ENCODE data around the gene ZNF462.

Gene ZNF462

GRCh38 chr9:106930477-106930876 is 67.5 kb downstream of the ZNF462 start:
- H3K27me3 ChIP-seq (ENCODE audit: insufficient read depth, insufficient read length) = no peaks in the 10 kb centered on the region
- TF ChIP-seq YY1 (IDR thresholded peaks at IDR 0.05; ENCODE audit: insufficient read depth, insufficient read length) (no peak), ZNF274 (IDR thresholded peaks at IDR 0.05; ENCODE audit: low read depth, low read length) (no peak), SUZ12 (IDR thresholded peaks at IDR 0.05; ENCODE audit: extremely low read depth, insufficient read depth, insufficient read length) (no peak)
- no peak overlapping the region for H3K9ac ChIP-seq (ENCODE audit: insufficient read length, low read depth)
- peaks cover 88% of the 10 kb centered on the region for H3K36me3 ChIP-seq (ENCODE audit: insufficient read depth, insufficient read length, low read length)
- H3K9me3 ChIP-seq (ENCODE audit: insufficient read depth, low read length) = no peaks in the 10 kb centered on the region
- no peaks in the 10 kb centered on the region for H3K4me1 ChIP-seq (ENCODE audit: insufficient read depth, insufficient read length)
- no peak for DNase-seq (ENCODE audit: low read depth, low spot score)
- no peak overlapping the region for H3K4me3 ChIP-seq (ENCODE audit: insufficient read length, low read depth)

GRCh38 chr9:106931466-106931865 is 68.5 kb downstream of the ZNF462 start:
- TF ChIP-seq YY1 (IDR thresholded peaks at IDR 0.05; ENCODE audit: insufficient read depth, insufficient read length) (no peak), SUZ12 (IDR thresholded peaks at IDR 0.05; ENCODE audit: extremely low read depth, insufficient read depth, insufficient read length) (no peak), ZNF274 (IDR thresholded peaks at IDR 0.05; ENCODE audit: low read depth, low read length) (no peak)
- no peak overlapping the region for H3K4me3 ChIP-seq (ENCODE audit: insufficient read length, low read depth)
- H3K9ac ChIP-seq (ENCODE audit: insufficient read length, low read depth) = no peak overlapping the region
- no peak for DNase-seq (ENCODE audit: low read depth, low spot score)
- no peaks in the 10 kb centered on the region for H3K9me3 ChIP-seq (ENCODE audit: insufficient read depth, low read length)
- H3K36me3 ChIP-seq (ENCODE audit: insufficient read depth, insufficient read length, low read length) = peaks cover 87% of the 10 kb centered on the region
- no peaks in the 10 kb centered on the region for H3K27me3 ChIP-seq (ENCODE audit: insufficient read depth, insufficient read length)
- no peaks in the 10 kb centered on the region for H3K4me1 ChIP-seq (ENCODE audit: insufficient read depth, insufficient read length)

GRCh38 chr9:106932178-106932577 is 69.2 kb downstream of the ZNF462 start:
- Histone ChIP-seq H3K4me3 (ENCODE audit: insufficient read length, low read depth) (no peak overlapping the region), H3K4me1 (ENCODE audit: insufficient read depth, insufficient read length) (no peaks in the 10 kb centered on the region), H3K9ac (ENCODE audit: insufficient read length, low read depth) (no peak overlapping the region), H3K9me3 (ENCODE audit: insufficient read depth, low read length) (no peaks in the 10 kb centered on the region), H3K27me3 (ENCODE audit: insufficient read depth, insufficient read length) (no peaks in the 10 kb centered on the region), H3K36me3 (ENCODE audit: insufficient read depth, insufficient read length, low read length) (peaks cover 88% of the 10 kb centered on the region)
- TF ChIP-seq YY1 (IDR thresholded peaks at IDR 0.05; ENCODE audit: insufficient read depth, insufficient read length) = no peak
- TF ChIP-seq ZNF274 (IDR thresholded peaks at IDR 0.05; ENCODE audit: low read depth, low read length) = no peak
- TF ChIP-seq SUZ12 (IDR thresholded peaks at IDR 0.05; ENCODE audit: extremely low read depth, insufficient read depth, insufficient read length) = no peak
- no peak for DNase-seq (ENCODE audit: low read depth, low spot score)

- H3K9me3 ChIP-seq (ENCODE audit: insufficient read depth, low read length) = no peaks in the 10 kb centered on the region
- peaks cover 84% of the 10 kb centered on the region for H3K36me3 ChIP-seq (ENCODE audit: insufficient read depth, insufficient read length, low read length)
- H3K4me3 ChIP-seq (ENCODE audit: insufficient read length, low read depth) = no peak overlapping the region
- TF ChIP-seq YY1 (IDR thresholded peaks at IDR 0.05; ENCODE audit: insufficient read depth, insufficient read length) = no peak
- no peak for TF ChIP-seq ZNF274 (IDR thresholded peaks at IDR 0.05; ENCODE audit: low read depth, low read length)
- TF ChIP-seq SUZ12 (IDR thresholded peaks at IDR 0.05; ENCODE audit: extremely low read depth, insufficient read depth, insufficient read length) = no peak
- H3K4me1 ChIP-seq (ENCODE audit: insufficient read depth, insufficient read length) = no peaks in the 10 kb centered on the region
- H3K9ac ChIP-seq (ENCODE audit: insufficient read length, low read depth) = no peak overlapping the region
- no peaks in the 10 kb centered on the region for H3K27me3 ChIP-seq (ENCODE audit: insufficient read depth, insufficient read length)
- DNase-seq (ENCODE audit: low read depth, low spot score) = no peak
These were observed 69.7 kb downstream of the ZNF462 start for GRCh38 chr9:106932675-106933074.

GRCh38 chr9:106933470-106933869 is 70.5 kb downstream of the ZNF462 start:
- DNase-seq (ENCODE audit: low read depth, low spot score) = no peak
- Histone ChIP-seq H3K9ac (ENCODE audit: insufficient read length, low read depth) (no peak overlapping the region), H3K27me3 (ENCODE audit: insufficient read depth, insufficient read length) (no peaks in the 10 kb centered on the region), H3K4me1 (ENCODE audit: insufficient read depth, insufficient read length) (no peaks in the 10 kb centered on the region), H3K36me3 (ENCODE audit: insufficient read depth, insufficient read length, low read length) (peaks cover 78% of the 10 kb centered on the region), H3K4me3 (ENCODE audit: insufficient read length, low read depth) (no peak overlapping the region), H3K9me3 (ENCODE audit: insufficient read depth, low read length) (no peaks in the 10 kb centered on the region)
- TF ChIP-seq ZNF274 (IDR thresholded peaks at IDR 0.05; ENCODE audit: low read depth, low read length) = no peak
- TF ChIP-seq SUZ12 (IDR thresholded peaks at IDR 0.05; ENCODE audit: extremely low read depth, insufficient read depth, insufficient read length) = no peak
- TF ChIP-seq YY1 (IDR thresholded peaks at IDR 0.05; ENCODE audit: insufficient read depth, insufficient read length) = no peak

GRCh38 chr9:106934442-106935238 is 71.7 kb downstream of the ZNF462 start:
- Histone ChIP-seq H3K4me3 (ENCODE audit: insufficient read length, low read depth) (no peak overlapping the region), H3K9me3 (ENCODE audit: insufficient read depth, low read length) (no peaks in the 10 kb centered on the region), H3K36me3 (ENCODE audit: insufficient read depth, insufficient read length, low read length) (peaks cover 78% of the 10 kb centered on the region), H3K4me1 (ENCODE audit: insufficient read depth, insufficient read length) (no peaks in the 10 kb centered on the region), H3K9ac (ENCODE audit: insufficient read length, low read depth) (no peak overlapping the region), H3K27me3 (ENCODE audit: insufficient read depth, insufficient read length) (no peaks in the 10 kb centered on the region)
- TF ChIP-seq ZNF274 (IDR thresholded peaks at IDR 0.05; ENCODE audit: low read depth, low read length) (no peak), YY1 (IDR thresholded peaks at IDR 0.05; ENCODE audit: insufficient read depth, insufficient read length) (no peak), SUZ12 (IDR thresholded peaks at IDR 0.05; ENCODE audit: extremely low read depth, insufficient read depth, insufficient read length) (no peak)
- DNase-seq (ENCODE audit: low read depth, low spot score) = peak; percentile 42

- TF ChIP-seq SUZ12 (IDR thresholded peaks at IDR 0.05; ENCODE audit: extremely low read depth, insufficient read depth, insufficient read length) (no peak), YY1 (IDR thresholded peaks at IDR 0.05; ENCODE audit: insufficient read depth, insufficient read length) (no peak), ZNF274 (IDR thresholded peaks at IDR 0.05; ENCODE audit: low read depth, low read length) (no peak)
- H3K4me1 ChIP-seq (ENCODE audit: insufficient read depth, insufficient read length) = no peaks in the 10 kb centered on the region
- no peak overlapping the region for H3K9ac ChIP-seq (ENCODE audit: insufficient read length, low read depth)
- H3K4me3 ChIP-seq (ENCODE audit: insufficient read length, low read depth) = no peak overlapping the region
- H3K36me3 ChIP-seq (ENCODE audit: insufficient read depth, insufficient read length, low read length) = peaks cover 77% of the 10 kb centered on the region
- no peaks in the 10 kb centered on the region for H3K9me3 ChIP-seq (ENCODE audit: insufficient read depth, low read length)
- DNase-seq (ENCODE audit: low read depth, low spot score) = no peak
- H3K27me3 ChIP-seq (ENCODE audit: insufficient read depth, insufficient read length) = no peaks in the 10 kb centered on the region
These were observed 73.7 kb downstream of the ZNF462 start for GRCh38 chr9:106936680-106937079.
